HG03442 (cell line): ENCODE measurements around the gene C1orf21.

Source experiments
- ATAC-seq: cut with Tn5 transposase; IDR thresholded peaks from one replicate; pipeline ENCODE4 v1.9.1; 2021; ENCODE audit warnings: mild to moderate bottlenecking, moderate library complexity; ENCODE audit not compliant: unreplicated experiment

The C1orf21 gene

DNA sequence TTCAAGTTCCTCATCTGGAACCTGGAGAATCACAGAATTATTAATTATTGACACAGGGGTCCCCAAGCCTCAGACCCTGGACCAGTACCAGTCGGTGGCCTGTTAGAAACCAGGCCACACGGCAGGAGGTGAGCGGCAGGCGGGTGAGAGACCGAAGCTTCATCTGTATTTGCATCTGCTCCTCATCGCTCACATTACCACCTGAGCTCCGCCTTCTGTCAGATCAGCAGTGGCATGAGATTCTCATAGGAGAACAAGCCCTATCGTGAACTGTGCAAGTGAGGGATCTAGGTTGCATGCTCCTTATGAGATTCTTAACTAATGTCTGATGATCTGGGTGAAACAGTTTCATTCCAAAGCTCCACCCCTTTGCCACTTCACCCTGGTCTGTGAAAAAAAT, 125.9 kb downstream of the C1orf21 start:
- ATAC-seq: no peak

- ATAC-seq: no peak
These were observed 126.6 kb downstream of the C1orf21 start for GRCh38 chr1:184513421-184513820.

GRCh38 chr1:184513966-184514365, 127.1 kb downstream of the C1orf21 start:
- no peak for ATAC-seq

DNA sequence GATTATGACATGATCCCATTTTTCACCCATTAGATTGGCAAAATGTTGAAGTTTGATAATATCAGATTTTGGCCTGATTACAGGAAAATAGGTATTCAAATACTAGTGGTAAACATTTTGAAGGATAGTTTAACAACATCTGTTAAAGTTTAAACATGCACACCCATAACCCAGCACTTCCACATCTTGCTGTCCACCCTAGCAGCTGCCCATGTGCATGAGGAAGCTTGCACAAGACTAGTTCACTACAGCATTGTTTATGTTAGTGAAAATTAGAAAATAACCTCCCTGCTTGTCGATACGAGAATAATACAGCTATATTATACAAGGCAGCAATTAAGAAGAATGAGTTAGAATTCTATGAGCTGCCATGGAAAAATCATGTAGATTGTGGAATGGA, 127.6 kb downstream of the C1orf21 start:
- no peak for ATAC-seq

- no peak for ATAC-seq
These were observed 130.3 kb downstream of the C1orf21 start for GRCh38 chr1:184517130-184517529.

- no peak for ATAC-seq
These were observed 132.0 kb downstream of the C1orf21 start for GRCh38 chr1:184518736-184519357.

GRCh38 chr1:184520336-184520735, 133.5 kb downstream of the C1orf21 start:
- ATAC-seq: no peak

DNA sequence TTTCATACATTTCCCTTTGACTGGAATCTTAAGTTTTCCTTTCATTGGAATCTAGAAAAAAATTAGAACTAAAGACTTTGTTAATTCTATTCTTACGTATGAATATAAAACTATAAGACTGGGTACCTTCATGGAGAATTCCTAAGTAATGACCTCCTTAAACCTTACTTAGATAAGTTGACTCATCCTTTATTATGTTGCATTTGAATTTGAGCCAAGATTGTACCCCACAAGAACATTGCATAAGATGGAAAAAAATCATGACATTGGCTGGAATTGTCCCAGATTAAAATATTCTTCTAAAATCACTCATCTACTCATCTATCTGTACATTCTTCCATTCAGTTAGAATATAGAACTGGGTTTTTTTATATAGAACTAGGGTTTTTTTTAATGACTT, 137.4 kb downstream of the C1orf21 start:
- no peak for ATAC-seq

DNA sequence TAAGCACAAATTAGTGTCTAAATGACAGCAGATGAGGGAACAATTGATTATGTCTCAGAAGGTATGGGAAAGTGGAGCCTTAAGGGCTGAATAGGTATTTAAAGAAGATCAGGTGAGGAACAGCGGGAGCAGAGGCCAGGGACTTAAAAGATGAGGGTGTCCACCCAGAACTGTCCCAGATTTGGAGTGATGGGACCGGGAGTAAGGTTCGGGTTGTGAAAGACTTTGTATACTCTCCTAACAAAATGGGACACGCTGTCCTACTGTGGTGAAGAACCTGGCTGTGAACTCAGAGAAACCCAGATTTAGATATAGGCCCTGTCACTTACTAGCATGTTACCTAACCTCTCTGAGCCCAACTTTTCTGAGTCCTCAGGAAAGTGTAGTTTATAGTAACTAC, 140.6 kb downstream of the C1orf21 start:
- ATAC-seq: no peak

DNA sequence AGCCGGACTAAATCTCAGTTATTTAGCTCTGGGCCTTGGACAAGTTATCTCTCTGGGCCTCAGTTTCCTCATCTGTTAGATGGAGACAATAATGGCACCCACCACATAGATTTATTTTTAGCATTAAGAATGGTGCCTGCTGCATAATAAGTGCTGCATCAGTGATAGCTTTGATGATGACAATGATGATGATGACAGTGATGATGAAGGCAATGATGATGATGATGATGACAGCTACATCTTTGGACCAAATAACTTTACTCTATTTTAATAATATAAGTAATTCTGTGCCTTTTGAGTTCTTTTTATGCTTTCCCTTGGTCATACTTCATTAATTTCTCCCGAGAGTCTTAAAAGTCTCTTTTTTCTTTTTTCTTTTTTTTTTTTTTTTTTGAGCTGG, 143.4 kb downstream of the C1orf21 start:
- no peak for ATAC-seq

GRCh38 chr1:184531296-184531695, 144.5 kb downstream of the C1orf21 start:
- ATAC-seq: no peak

DNA sequence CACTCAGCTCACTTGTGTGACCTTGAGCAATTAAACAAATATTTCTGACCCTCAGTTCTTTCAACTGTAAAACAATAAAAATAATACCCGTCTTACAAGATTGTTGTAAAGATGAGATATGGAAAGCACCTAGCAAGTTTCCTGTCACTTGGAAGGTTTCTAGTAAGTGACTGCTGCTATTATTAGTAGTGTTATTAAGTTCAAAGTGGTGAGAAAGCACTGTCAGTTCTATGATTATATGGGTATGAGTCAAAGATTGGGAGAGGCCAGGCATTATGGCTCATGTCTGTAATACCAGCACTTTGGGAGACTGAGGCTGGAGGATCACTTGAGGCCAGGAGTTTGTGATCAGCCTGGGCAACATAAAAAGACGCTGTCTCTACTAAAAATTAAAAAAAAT, 145.4 kb downstream of the C1orf21 start:
- no peak for ATAC-seq

DNA sequence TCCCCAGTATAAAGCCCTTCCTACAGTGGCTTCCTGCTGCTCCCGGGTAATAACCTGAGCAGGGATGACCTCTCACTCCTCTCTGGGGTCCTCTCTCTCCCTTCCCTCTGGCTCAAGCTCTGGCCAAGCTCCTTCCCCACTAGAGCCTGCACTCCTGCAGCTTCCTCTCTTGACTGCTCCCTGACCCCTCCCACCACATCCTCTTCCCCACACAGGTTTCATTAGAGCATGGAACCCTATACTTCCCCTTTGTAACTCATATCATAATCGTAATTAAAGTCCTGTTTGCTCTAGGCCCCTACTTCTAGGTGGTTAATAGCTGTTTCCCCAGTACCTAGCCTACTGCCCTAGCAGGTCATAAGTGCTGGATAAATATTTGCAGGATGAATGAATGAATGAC, 146.2 kb downstream of the C1orf21 start:
- no peak for ATAC-seq

GRCh38 chr1:184533915-184534314, 147.1 kb downstream of the C1orf21 start:
- no peak for ATAC-seq

DNA sequence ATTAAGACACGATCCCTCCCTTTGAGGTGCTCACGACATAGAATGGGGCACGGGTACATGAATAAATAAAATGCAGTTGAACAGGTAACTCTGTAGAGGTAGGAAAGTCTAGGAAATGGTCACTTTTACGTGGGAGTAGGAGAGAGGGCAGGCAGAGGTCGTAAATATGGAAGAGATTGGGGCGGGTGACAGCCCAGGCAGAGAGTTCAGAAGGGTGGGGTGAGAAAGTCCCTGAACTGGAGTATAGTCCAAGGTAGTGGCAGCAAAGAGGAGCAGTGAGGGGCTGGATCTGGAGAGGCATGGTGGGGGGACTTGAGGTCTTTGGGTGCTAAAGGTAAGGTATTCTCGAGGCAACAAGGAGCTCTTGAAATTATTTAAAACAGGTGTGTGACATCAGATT, 147.9 kb downstream of the C1orf21 start:
- ATAC-seq: no peak

GRCh38 chr1:184535191-184535970, 148.6 kb downstream of the C1orf21 start:
- ATAC-seq: no peak

DNA sequence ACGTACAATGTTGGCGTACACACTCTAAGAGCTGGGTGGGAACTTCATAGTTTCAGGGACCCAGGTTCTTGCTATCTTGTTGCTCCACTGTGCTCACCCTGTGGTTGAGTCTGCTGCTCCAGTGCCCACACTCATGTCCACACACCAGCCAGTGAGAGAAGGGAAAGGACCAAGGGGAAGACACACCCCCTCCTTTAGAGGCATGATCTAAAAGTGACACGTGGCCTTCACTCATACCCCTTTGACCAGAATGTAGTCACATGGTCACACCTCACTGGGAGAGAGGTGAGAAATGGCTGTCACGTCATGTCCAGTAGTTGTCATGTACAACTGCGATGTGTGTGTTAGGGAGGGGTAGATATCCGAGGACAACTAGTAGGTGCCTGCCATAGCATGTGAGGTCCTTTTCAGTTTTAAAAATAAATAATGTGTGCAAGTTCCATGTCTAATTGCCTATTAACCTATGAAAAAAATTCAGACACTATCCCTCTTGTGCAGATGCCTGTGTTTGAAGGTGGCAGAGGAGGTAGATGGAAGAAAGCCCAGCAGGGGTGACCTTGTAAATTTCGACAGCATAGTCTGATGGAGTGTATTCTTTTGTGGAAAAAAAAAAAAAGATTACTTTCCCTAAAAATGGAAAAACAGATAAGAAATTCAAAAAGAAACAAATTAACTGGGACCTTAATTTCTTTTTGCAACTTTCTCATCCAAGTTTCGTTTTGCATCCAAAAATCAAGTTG, 149.6 kb downstream of the C1orf21 start:
- ATAC-seq: no peak

DNA sequence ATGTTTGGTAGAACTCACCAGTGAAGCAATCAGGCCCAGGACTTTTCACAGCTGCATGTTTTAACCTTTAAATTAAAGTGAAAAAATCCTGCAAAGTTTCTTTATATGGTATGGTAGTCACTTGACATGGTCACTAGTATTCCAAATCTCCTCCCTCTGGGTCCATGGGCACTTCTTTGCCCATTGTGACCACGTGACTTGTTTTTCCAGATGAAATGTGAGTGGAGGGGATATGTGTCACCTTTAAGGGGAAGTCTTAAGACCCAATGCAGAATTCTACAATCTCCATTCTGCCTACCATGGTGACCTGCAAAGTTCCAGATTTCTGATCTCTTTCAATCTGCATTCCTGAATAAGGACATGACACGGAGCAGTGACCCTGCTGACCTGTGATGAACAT, 152.8 kb downstream of the C1orf21 start:
- ATAC-seq: no peak

- ATAC-seq: no peak
These were observed 154.8 kb downstream of the C1orf21 start for GRCh38 chr1:184541537-184542152.

- ATAC-seq: no peak
These were observed 155.5 kb downstream of the C1orf21 start for GRCh38 chr1:184542291-184542690.

DNA sequence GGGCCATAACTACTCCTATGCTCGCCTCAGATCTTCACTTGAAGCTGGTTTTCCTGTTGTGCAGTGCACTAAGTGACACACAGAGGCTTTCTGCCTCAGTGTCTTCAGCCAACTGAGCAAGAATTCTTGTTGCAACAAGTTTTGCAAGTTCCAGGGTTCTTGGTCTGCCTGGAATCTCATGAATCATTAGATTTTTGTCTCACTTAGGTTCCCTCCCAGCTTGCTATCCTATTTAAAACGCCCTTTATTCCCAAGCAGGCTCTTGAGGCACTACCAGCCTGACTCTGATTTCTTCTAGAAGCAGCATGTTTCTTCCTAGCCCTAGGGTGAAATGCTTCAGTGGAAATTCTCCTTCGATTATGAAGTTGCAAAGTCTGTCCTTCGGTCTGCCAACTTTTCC, 158.8 kb downstream of the C1orf21 start:
- ATAC-seq: no peak

DNA sequence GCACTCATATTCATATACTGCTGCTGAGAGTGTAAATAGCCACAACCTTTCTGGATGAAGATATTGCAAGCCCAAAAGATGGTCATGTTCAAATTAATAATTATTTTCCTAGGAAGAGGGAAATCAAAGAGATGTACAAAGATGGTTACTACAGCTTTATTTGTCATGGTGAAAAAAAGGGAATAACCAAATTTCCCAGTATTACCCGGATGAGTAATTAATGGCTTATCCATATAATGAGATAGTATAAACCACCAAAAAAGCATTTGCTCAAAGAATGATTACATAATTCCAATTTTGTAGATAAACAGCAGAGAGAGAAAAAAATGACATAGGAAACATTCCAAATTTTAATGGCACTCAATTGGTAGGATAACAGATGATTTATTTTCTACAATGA, 165.6 kb downstream of the C1orf21 start:
- ATAC-seq: no peak
